OCI-LY7 (cell line): ENCODE results near the gene ITSN1.

Source experiments
- CTCF ChIP-seq: fragments of 200-600 bp; sonication (generic); conservative IDR thresholded peaks from 2 replicates; pipeline ENCODE4 v1.5.1; 2014; ENCODE audit warnings: mild to moderate bottlenecking, antibody characterized with exemption, low read length, moderate library complexity, mixed read lengths
- EZH2phosphoT487 ChIP-seq: fragments of 200-600 bp; sonication (generic); IDR thresholded peaks from 2 replicates; pipeline ENCODE4 v1.6.1; 2018; ENCODE audit warnings: low read depth, borderline replicate concordance, mild to moderate bottlenecking, mixed run types, antibody characterized with exemption, low read length, moderate library complexity, mixed read lengths

- TF ChIP-seq CTCF (no peak), EZH2phosphoT487 (no peak)
Observed at GRCh38 chr21:33931799-33932390, 289.6 kb downstream of the ITSN1 start.
